HCT116 (cell line): ENCODE results near the gene CD74. TPM values are rescaled to one million over a fixed set of nuclear protein-coding genes. Genes with fewer than 3 reads are reported as not detected.

ENCODE experiments used
- ATAC-seq: fragments of 200-7000 bp; cut with Tn5 transposase; 2 replicates; pipeline ENCODE4 v1.9.1; 2020; ENCODE audit warnings: mild to moderate bottlenecking, moderate library complexity
- BruUV-seq: library from RNA; stranded (reverse); fragments of 400-500 nt; replicated peaks from 2 replicates; lab custom pipeline; 2021; lab: Mats Ljungman, UMichigan
- CTCF ChIA-PET: fragments of 300-600 bp; sonication (Branson Sonifier 250); formaldehyde crosslinking; loops from one replicate; lab custom pipeline; 2021; ENCODE audit warnings: antibody characterized with exemption; lab: Charles Lee
- POLR2A ChIA-PET: fragments of 300-600, 350-600 bp; sonication (Branson Sonifier 250); formaldehyde crosslinking; loops from one replicate; lab custom pipeline; 2021; ENCODE audit warnings: antibody characterized with exemption; lab: Charles Lee
- RAD21 ChIA-PET, 2 experiments: fragments of 300-600 bp; sonication (Branson Sonifier 250); formaldehyde crosslinking; loops; one replicate each; lab custom pipeline; 2023; ENCODE audit warnings: low total read pairs in 2 of 2; ENCODE audit not compliant: uncharacterized antibody in 2 of 2, unreplicated experiment in 2 of 2, low non-redundant PET in 1 of 2; lab: Charles Lee
- DNase-seq: peaks from one replicate; pipeline ENCODE4 v3.0.0-alpha.2; 2010; ENCODE audit warnings: low read depth, low spot score
- H2AFZ ChIP-seq: fragments of 200-600 bp; shearing (Covaris generic), sonication (generic); 2 replicates; pipeline ENCODE4 v1.6.1; 2017; ENCODE audit warnings: low read depth, mixed run types, mixed read lengths, antibody characterized with exemption, low read length; ENCODE audit not compliant: poor library complexity, severe bottlenecking
- H3K27ac ChIP-seq: 2 replicates; pipeline ENCODE4 v1.5.1; 2012; ENCODE audit warnings: low read depth, low read length
- H3K27me3 ChIP-seq: fragments of 200-600 bp; sonication (generic); 2 replicates; pipeline ENCODE4 v1.6.1; 2016; ENCODE audit warnings: mixed run types, low read length, mixed read lengths; ENCODE audit not compliant: insufficient read depth
- H3K36me3 ChIP-seq, 2 experiments: fragments of 200-500 bp in 1 of 2; fragments of 200-600 bp in 1 of 2; sonication (Bioruptor generic) in 1 of 2; sonication (generic) in 1 of 2; 2 replicates each; pipeline versions ENCODE4 v1.5.1 to v1.6.1; 2014 to 2016; ENCODE audit warnings: low read length in 2 of 2, inconsistent platforms in 1 of 2, mixed read lengths in 1 of 2, mixed run types in 1 of 2; ENCODE audit not compliant: insufficient read depth in 2 of 2, control insufficient read depth in 1 of 2
- H3K4me1 ChIP-seq, 2 experiments: fragments of 200-600 bp in 1 of 2; sonication (generic) in 1 of 2; 2 replicates each; pipeline versions ENCODE4 v1.5.1 to v1.6.1; 2012 to 2017; ENCODE audit warnings: low read length in 2 of 2, inconsistent platforms in 1 of 2, mild to moderate bottlenecking in 1 of 2, mixed read lengths in 1 of 2, mixed run types in 1 of 2, moderate library complexity in 1 of 2; ENCODE audit not compliant: insufficient read depth in 2 of 2, control insufficient read depth in 1 of 2
- H3K4me2 ChIP-seq: fragments of 200-600 bp; sonication (generic); 2 replicates; pipeline ENCODE4 v1.6.1; 2017; ENCODE audit warnings: mixed run types, low read length, mixed read lengths
- H3K4me3 ChIP-seq, 2 experiments: fragments of 200-600 bp in 1 of 2; sonication (generic) in 1 of 2; replicated peaks in 1 of 2; 2 replicates each; pipeline ENCODE4 v1.5.1; 2011 to 2016; ENCODE audit warnings: low read length in 2 of 2, control low read depth in 1 of 2, low read depth in 1 of 2, mild to moderate bottlenecking in 1 of 2, mixed read lengths in 1 of 2, mixed run types in 1 of 2
- H3K79me2 ChIP-seq: fragments of 200-600 bp; sonication (generic); 2 replicates; pipeline ENCODE4 v1.6.1; 2017; ENCODE audit warnings: mild to moderate bottlenecking, mixed run types, low read length, moderate library complexity, mixed read lengths; ENCODE audit not compliant: insufficient read depth
- H3K9ac ChIP-seq: fragments of 200-600 bp; sonication (generic); 2 replicates; pipeline ENCODE4 v1.6.1; 2016; ENCODE audit warnings: low read length, mixed read lengths
- H3K9me2 ChIP-seq: fragments of 200-600 bp; sonication (generic), shearing (Covaris generic); 2 replicates; pipeline ENCODE4 v1.6.1; 2017; ENCODE audit warnings: mixed run types, mild to moderate bottlenecking, moderate library complexity; ENCODE audit not compliant: insufficient read depth
- H3K9me3 ChIP-seq, 2 experiments: fragments of 200-500 bp in 1 of 2; fragments of 200-600 bp in 1 of 2; sonication (Bioruptor generic) in 1 of 2; sonication (generic) in 1 of 2; 2 replicates each; pipeline ENCODE4 v1.6.1; 2014 to 2017; ENCODE audit warnings: low read length in 2 of 2, mixed read lengths in 2 of 2, inconsistent platforms in 1 of 2, low read depth in 1 of 2, mild to moderate bottlenecking in 1 of 2, mixed run types in 1 of 2, moderate library complexity in 1 of 2; ENCODE audit not compliant: control insufficient read depth in 1 of 2, insufficient read depth in 1 of 2
- H4K20me1 ChIP-seq: fragments of 200-600 bp; sonication (generic), shearing (Covaris generic); 2 replicates; pipeline ENCODE4 v1.6.1; 2017; ENCODE audit warnings: mixed run types, mild to moderate bottlenecking, moderate library complexity; ENCODE audit not compliant: insufficient read depth
- ELF1 ChIP-seq: IDR thresholded peaks from 2 replicates; pipeline ENCODE4 v1.6.1; 2012; ENCODE audit warnings: low read depth, borderline replicate concordance
- FOSL1 ChIP-seq: IDR thresholded peaks from 2 replicates; pipeline ENCODE4 v1.6.1; 2012; ENCODE audit warnings: low read depth
- JUND ChIP-seq: IDR thresholded peaks from 2 replicates; pipeline ENCODE4 v1.6.1; 2012
- POLR2A ChIP-seq: IDR thresholded peaks from 2 replicates; pipeline ENCODE4 v1.7.0; 2011; ENCODE audit warnings: borderline replicate concordance; ENCODE audit not compliant: insufficient read depth, insufficient read length; ENCODE audit errors: extremely low read depth
- POLR2AphosphoS5 ChIP-seq: IDR thresholded peaks from 2 replicates; pipeline ENCODE4 v1.6.1; 2011; ENCODE audit warnings: mild to moderate bottlenecking, low read depth, low read length, moderate library complexity
- RAD21 ChIP-seq: IDR thresholded peaks from 2 replicates; pipeline ENCODE4 v1.6.1; 2012; ENCODE audit warnings: low read depth, mild to moderate bottlenecking
- SIN3A ChIP-seq: IDR thresholded peaks from 2 replicates; pipeline ENCODE4 v1.6.1; 2012; ENCODE audit warnings: low read depth
- SRF ChIP-seq: IDR thresholded peaks from 2 replicates; pipeline ENCODE4 v1.6.1; 2012; ENCODE audit warnings: low read depth
- YY1 ChIP-seq: IDR thresholded peaks from 2 replicates; pipeline ENCODE4 v1.6.1; 2011; ENCODE audit warnings: low read length, low read depth, moderate library complexity, mild to moderate bottlenecking; ENCODE audit not compliant: insufficient replicate concordance; ENCODE audit errors: extremely low read depth
- ZFX ChIP-seq: fragments of 450-650 bp; IDR thresholded peaks from 2 replicates; pipeline ENCODE4 v1.6.1; 2017
- ZNF274 ChIP-seq: fragments of 200-500 bp; sonication (Bioruptor generic); IDR thresholded peaks from 2 replicates; pipeline ENCODE4 v1.6.1; 2014; ENCODE audit warnings: mild to moderate bottlenecking, low read depth, low read length, inconsistent platforms
- intact Hi-C: fragments of 100-400 bp; cut with micrococcal nuclease; formaldehyde crosslinking; loops from 2 replicates; pipeline ENCODE4 v1.10.0; 2022
- total RNA-seq: library from RNA; stranded (reverse); gene quantifications from one replicate; pipeline ENCODE4 v1.2.1, GENCODE V29; 2021; ENCODE audit not compliant: unreplicated experiment
- TF ChIP-seq, protein P1 (sequence below): IDR thresholded peaks from 2 replicates; pipeline ENCODE4 v1.6.1; 2012
- TF ChIP-seq, protein P2 (sequence below): IDR thresholded peaks from 2 replicates; pipeline ENCODE4 v1.6.1; 2012
- TF ChIP-seq, protein P3 (sequence below), 3 experiments: fragments of 200-600 bp in 1 of 3; sonication (generic) in 1 of 3; IDR thresholded peaks in 2 of 3; conservative IDR thresholded peaks in 1 of 3; 2 replicates each; pipeline ENCODE4 v1.5.1; 2012 to 2017; ENCODE audit warnings: low read depth in 2 of 3, low read length in 2 of 3, antibody characterized with exemption in 1 of 3, borderline replicate concordance in 1 of 3, control low read depth in 1 of 3, mild to moderate bottlenecking in 1 of 3, mixed read lengths in 1 of 3, mixed run types in 1 of 3, moderate library complexity in 1 of 3; ENCODE audit not compliant: insufficient read depth in 1 of 3
- TF ChIP-seq, protein P4 (sequence below): IDR thresholded peaks from 2 replicates; pipeline ENCODE4 v1.6.1; 2012; ENCODE audit warnings: low read depth

CD74 gene
- total RNA-seq, 1 experiment from 2014 or later: 8.9 TPM

DNA sequence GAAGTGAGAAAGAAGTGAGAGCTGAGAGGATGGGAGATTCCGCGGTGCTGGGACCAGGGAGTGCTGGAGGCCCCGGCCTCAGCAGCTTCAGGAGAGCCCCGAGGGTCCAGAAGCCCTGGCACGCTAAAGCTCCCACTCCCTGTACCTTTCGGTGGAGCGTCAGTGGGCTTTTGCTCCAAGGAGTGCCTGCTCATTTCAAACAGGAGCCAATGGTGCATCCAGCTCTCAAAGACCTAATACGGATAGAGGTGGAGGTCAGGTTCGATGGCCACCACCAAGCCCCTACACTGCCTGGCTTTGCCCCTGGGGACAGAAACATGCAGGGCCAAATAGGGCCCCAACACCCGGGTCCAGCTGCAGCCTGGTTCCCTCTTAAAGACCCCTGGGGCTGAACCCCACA is 8.2 kb downstream of the CD74 start:
- POLR2A ChIA-PET: no interaction called here
- Histone ChIP-seq H4K20me1 (no peaks in the 10 kb centered on the region), H3K9me2 (no peaks in the 10 kb centered on the region), H3K4me3 (no peak overlapping the region), H2AFZ (no peak overlapping the region), H3K27ac (no peak overlapping the region), H3K4me2 (no peak overlapping the region), H3K9me3 (no peaks in the 10 kb centered on the region), H3K4me1 (peaks cover 6 to 12% of the 10 kb centered on the region in 2 experiments; a peak in 3 of 4 replicates), H3K36me3 (peaks cover 5 to 13% of the 10 kb centered on the region in 2 experiments; a peak in 3 of 4 replicates), H3K79me2 (no peaks in the 10 kb centered on the region), H3K27me3 (no peaks in the 10 kb centered on the region), H3K9ac (no peak overlapping the region)
- ATAC-seq (no peak), DNase-seq (no peak)
- no TSS peak for BruUV-seq
- TF ChIP-seq YY1 (no peak), ELF1 (no peak), ZFX (no peak), SIN3A (no peak), POLR2A (no peak), RAD21 (no peak), POLR2AphosphoS5 (no peak), SRF (no peak), ZNF274 (no peak)
- TF ChIP-seq, protein P1, sequence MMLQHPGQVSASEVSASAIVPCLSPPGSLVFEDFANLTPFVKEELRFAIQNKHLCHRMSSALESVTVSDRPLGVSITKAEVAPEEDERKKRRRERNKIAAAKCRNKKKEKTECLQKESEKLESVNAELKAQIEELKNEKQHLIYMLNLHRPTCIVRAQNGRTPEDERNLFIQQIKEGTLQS: no peak
- TF ChIP-seq, protein P2, sequence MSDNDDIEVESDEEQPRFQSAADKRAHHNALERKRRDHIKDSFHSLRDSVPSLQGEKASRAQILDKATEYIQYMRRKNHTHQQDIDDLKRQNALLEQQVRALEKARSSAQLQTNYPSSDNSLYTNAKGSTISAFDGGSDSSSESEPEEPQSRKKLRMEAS: no peak
- intact Hi-C loops: no loop called here
- RAD21 ChIA-PET: no interaction called here
- CTCF ChIA-PET: no interaction called here

DNA sequence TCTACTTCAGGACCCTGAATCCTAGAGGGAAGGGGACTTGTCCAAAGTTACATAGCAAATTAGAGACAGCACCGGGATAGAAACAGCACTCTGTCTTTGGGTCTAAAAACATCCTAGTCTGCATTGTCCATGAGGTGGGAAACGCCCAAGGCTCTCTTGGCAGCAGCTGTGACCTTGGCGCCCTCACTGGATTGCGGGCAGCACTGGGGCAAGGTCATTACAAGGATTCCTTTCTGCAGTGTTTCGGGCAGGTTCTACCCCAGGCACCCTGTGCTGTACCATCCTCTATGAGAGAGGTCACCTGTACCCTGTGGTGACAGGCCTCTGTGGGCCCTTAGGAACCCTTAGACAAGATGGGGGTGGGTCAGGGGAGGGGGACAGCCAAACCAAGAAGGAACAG is 8.6 kb downstream of the CD74 start:
- no peaks in the 10 kb centered on the region for H3K27me3 ChIP-seq
- ATAC-seq (no peak), DNase-seq (no peak)
- BruUV-seq: no TSS peak
- no peak overlapping the region for H3K27ac ChIP-seq
- CTCF ChIA-PET: no interaction called here
- no peaks in the 10 kb centered on the region for H4K20me1 ChIP-seq
- H3K4me2 ChIP-seq: no peak overlapping the region
- RAD21 ChIA-PET: no interaction called here
- intact Hi-C loops: no loop called here
- no peaks in the 10 kb centered on the region for H3K79me2 ChIP-seq
- POLR2A ChIA-PET: no interaction called here
- H3K36me3 ChIP-seq: peaks cover 5 to 17% of the 10 kb centered on the region in 2 experiments; a peak in 3 of 4 replicates
- H3K9me3 ChIP-seq: no peaks in the 10 kb centered on the region
- H3K9ac ChIP-seq: no peak overlapping the region
- no peak overlapping the region for H3K4me3 ChIP-seq
- peaks cover 6 to 12% of the 10 kb centered on the region in 2 experiments; a peak in 3 of 4 replicates for H3K4me1 ChIP-seq
- no peak overlapping the region for H2AFZ ChIP-seq
- H3K9me2 ChIP-seq: no peaks in the 10 kb centered on the region
- TF ChIP-seq, protein P2: no peak
- TF ChIP-seq, protein P3, sequence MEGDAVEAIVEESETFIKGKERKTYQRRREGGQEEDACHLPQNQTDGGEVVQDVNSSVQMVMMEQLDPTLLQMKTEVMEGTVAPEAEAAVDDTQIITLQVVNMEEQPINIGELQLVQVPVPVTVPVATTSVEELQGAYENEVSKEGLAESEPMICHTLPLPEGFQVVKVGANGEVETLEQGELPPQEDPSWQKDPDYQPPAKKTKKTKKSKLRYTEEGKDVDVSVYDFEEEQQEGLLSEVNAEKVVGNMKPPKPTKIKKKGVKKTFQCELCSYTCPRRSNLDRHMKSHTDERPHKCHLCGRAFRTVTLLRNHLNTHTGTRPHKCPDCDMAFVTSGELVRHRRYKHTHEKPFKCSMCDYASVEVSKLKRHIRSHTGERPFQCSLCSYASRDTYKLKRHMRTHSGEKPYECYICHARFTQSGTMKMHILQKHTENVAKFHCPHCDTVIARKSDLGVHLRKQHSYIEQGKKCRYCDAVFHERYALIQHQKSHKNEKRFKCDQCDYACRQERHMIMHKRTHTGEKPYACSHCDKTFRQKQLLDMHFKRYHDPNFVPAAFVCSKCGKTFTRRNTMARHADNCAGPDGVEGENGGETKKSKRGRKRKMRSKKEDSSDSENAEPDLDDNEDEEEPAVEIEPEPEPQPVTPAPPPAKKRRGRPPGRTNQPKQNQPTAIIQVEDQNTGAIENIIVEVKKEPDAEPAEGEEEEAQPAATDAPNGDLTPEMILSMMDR (IDR thresholded peaks at IDR 0.05 in 2 of 3, conservative IDR thresholded peaks at IDR 0.05 in 1 of 3; ENCODE audit: borderline replicate concordance in 1 of 3, insufficient read depth in 1 of 3, low read depth in 2 of 3, low read length in 2 of 3): no peak
- TF ChIP-seq, protein P4, sequence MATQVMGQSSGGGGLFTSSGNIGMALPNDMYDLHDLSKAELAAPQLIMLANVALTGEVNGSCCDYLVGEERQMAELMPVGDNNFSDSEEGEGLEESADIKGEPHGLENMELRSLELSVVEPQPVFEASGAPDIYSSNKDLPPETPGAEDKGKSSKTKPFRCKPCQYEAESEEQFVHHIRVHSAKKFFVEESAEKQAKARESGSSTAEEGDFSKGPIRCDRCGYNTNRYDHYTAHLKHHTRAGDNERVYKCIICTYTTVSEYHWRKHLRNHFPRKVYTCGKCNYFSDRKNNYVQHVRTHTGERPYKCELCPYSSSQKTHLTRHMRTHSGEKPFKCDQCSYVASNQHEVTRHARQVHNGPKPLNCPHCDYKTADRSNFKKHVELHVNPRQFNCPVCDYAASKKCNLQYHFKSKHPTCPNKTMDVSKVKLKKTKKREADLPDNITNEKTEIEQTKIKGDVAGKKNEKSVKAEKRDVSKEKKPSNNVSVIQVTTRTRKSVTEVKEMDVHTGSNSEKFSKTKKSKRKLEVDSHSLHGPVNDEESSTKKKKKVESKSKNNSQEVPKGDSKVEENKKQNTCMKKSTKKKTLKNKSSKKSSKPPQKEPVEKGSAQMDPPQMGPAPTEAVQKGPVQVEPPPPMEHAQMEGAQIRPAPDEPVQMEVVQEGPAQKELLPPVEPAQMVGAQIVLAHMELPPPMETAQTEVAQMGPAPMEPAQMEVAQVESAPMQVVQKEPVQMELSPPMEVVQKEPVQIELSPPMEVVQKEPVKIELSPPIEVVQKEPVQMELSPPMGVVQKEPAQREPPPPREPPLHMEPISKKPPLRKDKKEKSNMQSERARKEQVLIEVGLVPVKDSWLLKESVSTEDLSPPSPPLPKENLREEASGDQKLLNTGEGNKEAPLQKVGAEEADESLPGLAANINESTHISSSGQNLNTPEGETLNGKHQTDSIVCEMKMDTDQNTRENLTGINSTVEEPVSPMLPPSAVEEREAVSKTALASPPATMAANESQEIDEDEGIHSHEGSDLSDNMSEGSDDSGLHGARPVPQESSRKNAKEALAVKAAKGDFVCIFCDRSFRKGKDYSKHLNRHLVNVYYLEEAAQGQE: no peak
- TF ChIP-seq SRF (no peak), POLR2A (no peak), ZFX (no peak), RAD21 (no peak), FOSL1 (no peak), ELF1 (no peak), POLR2AphosphoS5 (no peak), SIN3A (no peak), JUND (no peak)
